IMR-90 (cell line): Measurements from ENCODE around the gene ADGRG3.

Source experiments
- CEBPB ChIP-seq: IDR thresholded peaks from 2 replicates; pipeline ENCODE4 v1.6.1; 2012; ENCODE audit warnings: low read depth, low read length, improper control_type of control experiment
- CTCF ChIP-seq: conservative IDR thresholded peaks from 2 replicates; pipeline ENCODE4 v1.5.1; 2012; ENCODE audit warnings: mild to moderate bottlenecking, low read depth, low read length, improper control_type of control experiment
- FOS ChIP-seq: fragments of 150-350 bp; IDR thresholded peaks from 2 replicates; pipeline ENCODE4 v1.6.1; 2016; ENCODE audit warnings: low read depth, low read length
- MAFK ChIP-seq: IDR thresholded peaks from 2 replicates; pipeline ENCODE4 v1.6.1; 2012; ENCODE audit warnings: low read depth, low read length, improper control_type of control experiment
- MAZ ChIP-seq: IDR thresholded peaks from 2 replicates; pipeline ENCODE4 v1.6.1; 2012; ENCODE audit warnings: low read depth, mild to moderate bottlenecking, low read length, improper control_type of control experiment, moderate library complexity, borderline replicate concordance
- MXI1 ChIP-seq: IDR thresholded peaks from 2 replicates; pipeline ENCODE4 v1.6.1; 2012; ENCODE audit warnings: low read depth, mild to moderate bottlenecking, low read length, moderate library complexity, borderline replicate concordance
- POLR2A ChIP-seq: IDR thresholded peaks from 2 replicates; pipeline ENCODE4 v1.6.1; 2012; ENCODE audit warnings: mild to moderate bottlenecking, low read depth, low read length
- RAD21 ChIP-seq: IDR thresholded peaks from 2 replicates; pipeline ENCODE4 v1.6.1; 2012; ENCODE audit warnings: low read length, improper control_type of control experiment
- SMC3 ChIP-seq: fragments of 150-350 bp; IDR thresholded peaks from 2 replicates; pipeline ENCODE4 v1.6.1; 2016; ENCODE audit warnings: low read depth, mild to moderate bottlenecking, antibody characterized with exemption, low read length, moderate library complexity
- USF2 ChIP-seq: fragments of 150-350 bp; IDR thresholded peaks from 2 replicates; pipeline ENCODE4 v1.6.1; 2017; ENCODE audit warnings: mild to moderate bottlenecking, antibody characterized with exemption, low read length, low read depth

GRCh38 chr16:57690782-57691471, 22.8 kb downstream of the ADGRG3 start:
- TF ChIP-seq RAD21 (no peak), POLR2A (no peak), CTCF (no peak), MXI1 (no peak), MAFK (no peak), FOS (no peak), MAZ (no peak), SMC3 (no peak), USF2 (no peak), CEBPB (no peak; the same call in 1 of the 2 replicates)
